Osteoblast (primary cell): Measurements from ENCODE around the gene PPP2R5C. TPM values are rescaled to one million over a fixed set of nuclear protein-coding genes. Genes with fewer than 3 reads are reported as not detected.

Source experiments
- DNase-seq: peaks from one replicate; pipeline ENCODE4 v3.0.0; 2011; ENCODE audit warnings: low spot score, mixed read lengths; ENCODE audit not compliant: insufficient read length; ENCODE audit errors: missing footprints
- H2AFZ ChIP-seq: 2 replicates; pipeline ENCODE4 v1.6.0; 2011; ENCODE audit warnings: mild to moderate bottlenecking, low read length
- H3K27ac ChIP-seq: 2 replicates; pipeline ENCODE4 v1.5.1; 2011; ENCODE audit warnings: mild to moderate bottlenecking, low read depth, low read length, moderate library complexity
- H3K27me3 ChIP-seq: 2 replicates; pipeline ENCODE4 v1.6.0; 2012; ENCODE audit warnings: mild to moderate bottlenecking, control low read depth, inconsistent platforms, low read length, moderate library complexity; ENCODE audit not compliant: insufficient read depth
- H3K36me3 ChIP-seq: 2 replicates; pipeline ENCODE4 v1.5.1; 2011; ENCODE audit warnings: mild to moderate bottlenecking, low read length, control low read depth, moderate library complexity; ENCODE audit not compliant: insufficient read depth
- H3K4me1 ChIP-seq: 2 replicates; pipeline ENCODE4 v1.5.1; 2011; ENCODE audit warnings: mild to moderate bottlenecking, low read length, control low read depth, moderate library complexity; ENCODE audit not compliant: insufficient read depth
- H3K4me2 ChIP-seq: 2 replicates; pipeline ENCODE4 v1.6.0; 2011; ENCODE audit warnings: mild to moderate bottlenecking, low read length; ENCODE audit not compliant: insufficient read depth
- H3K4me3 ChIP-seq: fragments of 200-600 bp; sonication (generic); 3 replicates; pipeline ENCODE4 v1.5.1; 2012; ENCODE audit warnings: mild to moderate bottlenecking, low read length, inconsistent platforms; ENCODE audit not compliant: insufficient read depth
- H3K79me2 ChIP-seq: 2 replicates; pipeline ENCODE4 v1.6.0; 2012; ENCODE audit warnings: mild to moderate bottlenecking, low read length, control low read depth, inconsistent platforms; ENCODE audit not compliant: insufficient read depth
- H3K9me3 ChIP-seq: 2 replicates; pipeline ENCODE4 v1.5.1; 2011; ENCODE audit warnings: low read depth, low read length, control low read depth
- H4K20me1 ChIP-seq: 2 replicates; pipeline ENCODE4 v1.6.0; 2012; ENCODE audit warnings: mild to moderate bottlenecking, low read length, control low read depth; ENCODE audit not compliant: insufficient read depth
- total RNA-seq: library from RNA; depleted of rRNA; stranded (reverse); fragments of >200 nt; gene quantifications from 2 replicates; pipeline ENCODE4 v1.2.3, GENCODE V29; 2012
- TF ChIP-seq, protein P1 (sequence below): IDR thresholded peaks from 2 replicates; pipeline ENCODE4 v1.5.1; 2011; ENCODE audit warnings: mild to moderate bottlenecking, low read depth, low read length, moderate library complexity; ENCODE audit errors: extremely low read depth

The PPP2R5C gene
- total RNA-seq, 1 donor = 101 TPM

DNA sequence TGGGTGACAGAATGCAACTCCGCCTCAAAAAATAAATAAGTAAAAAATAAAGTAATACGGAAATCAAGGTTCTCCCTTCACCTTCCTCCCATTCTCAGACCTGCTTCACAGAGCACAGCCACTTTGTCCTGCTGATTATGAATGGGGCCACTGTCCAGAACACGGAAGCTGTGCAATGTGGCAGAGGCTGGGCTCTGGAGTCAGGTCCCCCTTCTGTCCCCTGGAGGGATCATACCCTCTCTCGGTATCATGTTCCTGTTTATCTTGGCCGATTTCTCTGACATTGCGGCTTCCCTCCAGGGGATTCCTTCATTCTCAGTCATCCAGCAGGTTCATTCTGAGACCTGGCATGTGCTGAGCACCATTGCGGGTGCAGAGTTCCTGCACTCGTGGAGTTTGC lies 11.3 kb downstream of the PPP2R5C start:
- no peaks in the 10 kb centered on the region for H3K9me3 ChIP-seq
- no peak overlapping the region for H3K4me2 ChIP-seq
- H4K20me1 ChIP-seq = peaks cover 11% of the 10 kb centered on the region
- H3K27me3 ChIP-seq = no peaks in the 10 kb centered on the region
- no peaks in the 10 kb centered on the region for H3K36me3 ChIP-seq
- no peak for DNase-seq
- H3K4me3 ChIP-seq = no peak overlapping the region
- H3K4me1 ChIP-seq = no peaks in the 10 kb centered on the region
- H3K79me2 ChIP-seq = no peaks in the 10 kb centered on the region
- no peak overlapping the region for H3K27ac ChIP-seq
- no peak overlapping the region for H2AFZ ChIP-seq
- TF ChIP-seq, protein P1, sequence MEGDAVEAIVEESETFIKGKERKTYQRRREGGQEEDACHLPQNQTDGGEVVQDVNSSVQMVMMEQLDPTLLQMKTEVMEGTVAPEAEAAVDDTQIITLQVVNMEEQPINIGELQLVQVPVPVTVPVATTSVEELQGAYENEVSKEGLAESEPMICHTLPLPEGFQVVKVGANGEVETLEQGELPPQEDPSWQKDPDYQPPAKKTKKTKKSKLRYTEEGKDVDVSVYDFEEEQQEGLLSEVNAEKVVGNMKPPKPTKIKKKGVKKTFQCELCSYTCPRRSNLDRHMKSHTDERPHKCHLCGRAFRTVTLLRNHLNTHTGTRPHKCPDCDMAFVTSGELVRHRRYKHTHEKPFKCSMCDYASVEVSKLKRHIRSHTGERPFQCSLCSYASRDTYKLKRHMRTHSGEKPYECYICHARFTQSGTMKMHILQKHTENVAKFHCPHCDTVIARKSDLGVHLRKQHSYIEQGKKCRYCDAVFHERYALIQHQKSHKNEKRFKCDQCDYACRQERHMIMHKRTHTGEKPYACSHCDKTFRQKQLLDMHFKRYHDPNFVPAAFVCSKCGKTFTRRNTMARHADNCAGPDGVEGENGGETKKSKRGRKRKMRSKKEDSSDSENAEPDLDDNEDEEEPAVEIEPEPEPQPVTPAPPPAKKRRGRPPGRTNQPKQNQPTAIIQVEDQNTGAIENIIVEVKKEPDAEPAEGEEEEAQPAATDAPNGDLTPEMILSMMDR = no peak

DNA sequence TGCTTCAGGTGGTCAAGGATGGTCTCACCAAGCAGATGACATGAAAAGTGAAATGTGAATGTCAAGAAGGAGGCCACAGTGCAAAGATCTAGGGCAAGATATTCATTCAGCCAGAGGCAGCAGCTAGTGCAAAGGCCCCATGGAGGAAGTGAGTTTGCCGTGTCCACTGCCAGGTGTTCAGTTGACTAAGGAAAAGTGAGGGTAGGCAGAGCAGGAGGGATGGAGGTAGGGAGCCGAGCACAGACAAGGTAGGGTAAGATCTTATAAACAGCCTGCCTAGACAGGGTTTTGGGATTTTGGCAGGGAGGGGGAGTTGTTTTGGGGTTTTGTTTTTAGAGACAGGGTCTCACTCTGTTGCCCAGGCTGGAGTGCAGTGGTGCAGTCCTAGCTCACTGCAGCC lies 11.9 kb downstream of the PPP2R5C start:
- Histone ChIP-seq H3K4me2 (no peak overlapping the region), H3K4me3 (no peak overlapping the region), H3K79me2 (no peaks in the 10 kb centered on the region), H3K27ac (no peak overlapping the region), H3K9me3 (no peaks in the 10 kb centered on the region), H2AFZ (no peak overlapping the region), H4K20me1 (peaks cover 11% of the 10 kb centered on the region), H3K4me1 (no peaks in the 10 kb centered on the region), H3K27me3 (peaks cover under 1% of the 10 kb centered on the region), H3K36me3 (no peaks in the 10 kb centered on the region)
- TF ChIP-seq, protein P1 = no peak
- DNase-seq = no peak

DNA sequence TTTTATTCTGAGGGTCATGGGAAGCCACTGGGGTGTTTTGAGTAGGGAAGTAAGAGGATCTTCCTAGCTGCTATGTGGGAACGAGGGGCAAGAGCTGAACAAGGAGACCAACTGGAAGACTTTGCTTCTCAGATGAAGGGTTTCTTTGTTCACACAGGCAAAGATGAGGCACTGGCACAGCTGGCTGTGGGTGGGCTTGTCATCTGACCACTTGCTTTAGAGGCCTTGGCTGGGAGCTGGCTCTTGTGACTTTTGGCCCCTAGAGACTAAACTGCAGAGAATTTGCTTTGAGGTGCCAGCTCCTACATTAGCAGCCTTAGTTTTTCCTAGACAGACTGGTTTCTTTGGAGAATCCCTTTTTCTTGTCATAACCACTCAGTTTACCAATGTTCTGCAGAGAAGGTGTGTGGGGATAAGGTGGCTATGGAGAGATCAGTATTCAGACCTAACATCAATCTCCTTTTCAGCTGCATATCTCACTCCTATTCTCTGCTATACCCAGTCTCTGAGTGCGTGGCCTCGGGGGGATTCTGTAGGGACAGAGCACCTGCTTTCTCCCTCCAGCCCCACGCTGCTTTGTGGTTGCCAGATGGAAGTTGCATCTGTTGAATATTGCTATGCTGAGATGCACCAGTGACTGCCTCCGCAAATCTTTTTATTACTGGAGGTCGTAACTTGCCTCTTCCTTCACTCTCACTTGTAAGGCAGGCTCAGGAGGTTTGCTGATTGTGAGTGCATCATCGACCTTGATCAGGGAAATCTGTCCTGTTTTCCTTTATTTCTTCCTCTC lies 12.7 kb downstream of the PPP2R5C start:
- H3K36me3 ChIP-seq = no peaks in the 10 kb centered on the region
- H3K4me1 ChIP-seq = no peaks in the 10 kb centered on the region
- TF ChIP-seq, protein P1 = no peak
- no peak overlapping the region for H3K27ac ChIP-seq
- no peak for DNase-seq
- no peak overlapping the region for H2AFZ ChIP-seq
- H3K79me2 ChIP-seq = no peaks in the 10 kb centered on the region
- no peaks in the 10 kb centered on the region for H3K9me3 ChIP-seq
- H4K20me1 ChIP-seq = peaks cover 15% of the 10 kb centered on the region
- H3K4me2 ChIP-seq = no peak overlapping the region
- no peak overlapping the region for H3K4me3 ChIP-seq
- peaks cover 5% of the 10 kb centered on the region for H3K27me3 ChIP-seq

DNA sequence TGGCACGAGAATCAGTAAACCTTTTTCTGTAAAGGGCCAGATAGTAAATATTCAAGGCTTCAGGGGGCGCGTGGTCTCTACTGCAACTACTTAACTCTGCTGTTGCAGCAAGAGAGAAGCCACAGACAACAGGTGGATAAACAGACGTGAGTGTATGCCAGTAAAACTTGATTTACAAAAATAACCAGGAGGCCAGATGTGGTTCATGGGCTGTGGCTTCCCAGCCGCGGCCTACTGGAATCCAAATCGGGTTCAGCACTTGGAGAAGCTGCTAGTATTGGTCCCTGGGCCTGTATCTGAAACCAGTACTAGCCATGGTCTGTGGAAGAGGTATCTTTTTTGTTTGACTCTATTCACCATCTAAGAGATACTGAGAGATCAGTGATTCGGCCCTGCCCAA lies 13.3 kb downstream of the PPP2R5C start:
- Histone ChIP-seq H3K27me3 (peaks cover 11% of the 10 kb centered on the region), H3K79me2 (no peaks in the 10 kb centered on the region), H3K36me3 (no peaks in the 10 kb centered on the region), H3K4me3 (no peak overlapping the region), H3K4me1 (no peaks in the 10 kb centered on the region), H3K27ac (no peak overlapping the region), H4K20me1 (peaks cover 17% of the 10 kb centered on the region), H3K9me3 (no peaks in the 10 kb centered on the region), H3K4me2 (no peak overlapping the region), H2AFZ (no peak overlapping the region)
- TF ChIP-seq, protein P1 = no peak
- DNase-seq = no peak
